GM12865 (cell line): ENCODE measurements around the gene SYTL5.

Source experiments
- DNase-seq: peaks from one replicate; pipeline ENCODE4 v3.0.0; 2010; ENCODE audit warnings: low read depth
- H3K4me3 ChIP-seq: 2 replicates; pipeline ENCODE4 v1.5.1; 2011; ENCODE audit warnings: mild to moderate bottlenecking, low read depth, low read length, control low read depth
- TF ChIP-seq, protein P1 (sequence below): IDR thresholded peaks from 2 replicates; pipeline ENCODE4 v1.5.1; 2011; ENCODE audit warnings: low read length, control low read depth, low read depth, inconsistent platforms; ENCODE audit not compliant: insufficient read depth; ENCODE audit errors: missing control alignments

The SYTL5 gene

DNA sequence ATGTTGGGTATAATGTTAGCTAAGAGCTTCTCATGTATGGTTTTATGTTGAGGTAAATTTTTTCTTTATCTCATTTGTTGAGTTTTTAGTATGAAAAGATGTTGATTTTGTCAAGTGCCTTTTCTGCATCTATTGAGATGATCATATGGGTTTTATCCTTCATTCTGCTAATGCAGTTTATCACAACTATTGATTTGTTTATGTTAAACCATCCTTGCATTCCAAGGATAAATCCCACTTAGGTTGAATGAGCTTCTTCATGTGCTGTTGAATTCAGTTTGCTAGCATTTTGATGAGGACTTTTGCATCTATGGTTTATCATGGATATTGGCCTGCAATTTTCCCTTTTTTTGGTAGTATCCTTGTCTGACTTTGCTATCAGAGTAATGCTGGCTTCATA is 93.3 kb downstream of the SYTL5 start:
- H3K4me3 ChIP-seq = no peak overlapping the region
- TF ChIP-seq, protein P1, sequence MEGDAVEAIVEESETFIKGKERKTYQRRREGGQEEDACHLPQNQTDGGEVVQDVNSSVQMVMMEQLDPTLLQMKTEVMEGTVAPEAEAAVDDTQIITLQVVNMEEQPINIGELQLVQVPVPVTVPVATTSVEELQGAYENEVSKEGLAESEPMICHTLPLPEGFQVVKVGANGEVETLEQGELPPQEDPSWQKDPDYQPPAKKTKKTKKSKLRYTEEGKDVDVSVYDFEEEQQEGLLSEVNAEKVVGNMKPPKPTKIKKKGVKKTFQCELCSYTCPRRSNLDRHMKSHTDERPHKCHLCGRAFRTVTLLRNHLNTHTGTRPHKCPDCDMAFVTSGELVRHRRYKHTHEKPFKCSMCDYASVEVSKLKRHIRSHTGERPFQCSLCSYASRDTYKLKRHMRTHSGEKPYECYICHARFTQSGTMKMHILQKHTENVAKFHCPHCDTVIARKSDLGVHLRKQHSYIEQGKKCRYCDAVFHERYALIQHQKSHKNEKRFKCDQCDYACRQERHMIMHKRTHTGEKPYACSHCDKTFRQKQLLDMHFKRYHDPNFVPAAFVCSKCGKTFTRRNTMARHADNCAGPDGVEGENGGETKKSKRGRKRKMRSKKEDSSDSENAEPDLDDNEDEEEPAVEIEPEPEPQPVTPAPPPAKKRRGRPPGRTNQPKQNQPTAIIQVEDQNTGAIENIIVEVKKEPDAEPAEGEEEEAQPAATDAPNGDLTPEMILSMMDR = no peak
- no peak for DNase-seq

DNA sequence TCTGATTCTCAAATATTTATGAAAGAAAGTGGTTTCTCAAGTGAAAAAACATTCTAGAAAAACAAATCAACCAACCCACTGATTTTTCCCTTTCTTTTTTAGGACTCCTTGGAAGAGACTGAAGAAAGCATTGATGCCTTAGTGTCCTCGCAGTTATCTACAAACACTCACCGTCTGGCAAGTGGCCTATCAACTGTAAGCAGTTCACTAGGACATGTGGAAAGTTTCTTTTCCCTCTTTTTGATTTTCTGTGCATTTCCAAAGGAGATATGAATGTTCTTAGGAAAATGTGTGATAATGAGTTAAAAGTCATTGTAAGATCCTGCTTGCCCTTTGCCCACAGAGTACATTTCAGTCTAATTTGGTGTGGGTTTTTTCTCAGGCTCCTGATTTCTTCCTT is 95.9 kb downstream of the SYTL5 start:
- TF ChIP-seq, protein P1 = no peak
- no peak overlapping the region for H3K4me3 ChIP-seq
- no peak for DNase-seq

DNA sequence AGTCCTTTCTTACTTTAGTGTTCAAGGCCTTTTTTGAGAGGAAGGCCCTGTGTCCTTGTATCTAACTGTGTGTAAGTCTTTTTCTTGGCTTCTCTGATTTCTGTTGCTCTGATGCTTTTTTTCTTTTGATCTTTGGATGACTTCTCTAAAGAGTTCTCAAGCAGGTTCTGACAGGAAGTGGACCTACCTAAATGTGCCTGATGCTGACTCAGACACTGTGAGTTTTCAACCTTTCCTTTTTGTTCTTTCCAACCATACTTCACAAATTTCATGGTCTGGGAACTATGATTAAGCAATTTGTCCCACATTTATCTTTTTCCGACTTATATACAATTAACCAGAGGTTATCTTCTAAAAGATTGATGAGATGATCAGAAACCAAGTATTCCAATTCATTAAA is 96.5 kb downstream of the SYTL5 start:
- H3K4me3 ChIP-seq = no peak overlapping the region
- TF ChIP-seq, protein P1 = no peak
- peak; percentile 6 for DNase-seq

DNA sequence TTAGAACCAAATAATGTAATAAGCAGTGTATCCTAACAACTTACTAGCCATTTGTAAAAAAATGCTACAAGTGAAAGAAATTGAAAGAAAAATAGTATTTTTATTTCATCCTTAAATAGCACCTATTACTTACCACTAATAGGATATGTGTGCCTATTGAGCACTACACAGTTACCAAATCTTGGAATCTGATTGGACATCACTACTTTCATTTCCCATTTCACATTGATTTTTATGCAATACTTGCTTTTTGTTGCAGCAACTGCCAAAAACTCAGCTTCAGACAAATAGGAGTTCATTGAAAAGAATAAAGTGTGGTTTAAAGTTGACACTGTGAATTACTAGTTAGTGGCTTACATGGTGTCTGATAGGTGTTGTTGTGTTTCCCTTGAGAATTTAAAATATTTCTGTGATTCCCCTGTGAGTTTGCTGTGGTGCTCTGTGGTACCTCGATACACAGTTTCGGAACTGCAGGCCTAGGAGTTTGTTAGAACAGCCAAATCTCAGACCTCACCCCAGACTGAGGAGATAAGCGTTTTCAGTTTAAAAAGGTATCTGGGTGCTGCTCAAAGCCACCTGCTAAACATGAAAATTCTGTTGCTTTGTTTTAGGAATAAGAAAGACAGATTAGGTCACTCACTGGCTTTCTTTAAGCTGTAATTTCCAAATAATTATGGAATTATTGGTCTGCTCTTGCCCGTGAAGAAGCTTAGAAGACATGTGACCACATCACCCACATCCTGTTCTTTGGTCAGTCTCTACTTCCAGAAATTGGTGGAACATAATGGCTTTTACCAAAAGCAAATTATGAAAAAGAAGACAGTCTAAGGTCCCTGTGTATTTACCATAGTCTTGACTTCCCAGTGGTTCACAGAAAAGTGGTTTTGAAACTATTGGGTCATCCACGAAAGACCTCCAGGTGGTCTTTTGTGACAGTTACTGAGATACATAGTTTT is 97.8 kb downstream of the SYTL5 start:
- DNase-seq = peak; percentile 80
- TF ChIP-seq, protein P1 = no peak
- no peak overlapping the region for H3K4me3 ChIP-seq

DNA sequence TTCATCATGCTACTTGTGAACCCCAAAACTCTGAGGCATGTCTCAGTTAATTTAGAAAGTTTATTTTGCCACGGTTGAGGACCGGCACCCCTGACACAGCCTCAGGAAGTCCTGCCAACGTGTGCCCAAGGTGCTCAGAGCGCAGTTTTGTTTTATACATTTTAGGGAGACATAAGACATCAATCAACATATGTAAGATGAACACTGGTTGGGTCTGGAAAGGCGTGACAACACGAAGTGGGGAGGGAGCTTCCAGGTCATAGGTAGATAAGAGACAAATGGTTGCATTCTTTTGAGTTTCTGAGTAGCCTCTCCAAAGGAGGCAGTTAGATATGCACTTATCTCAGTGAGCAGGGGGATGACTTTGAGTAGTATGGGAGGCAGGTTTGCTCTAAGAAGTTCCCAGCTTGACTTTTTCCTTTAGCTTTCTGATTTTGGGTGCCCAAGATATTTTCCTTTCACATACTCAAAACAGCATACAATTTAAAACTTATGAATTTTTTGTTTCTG is 98.9 kb downstream of the SYTL5 start:
- no peak overlapping the region for H3K4me3 ChIP-seq
- DNase-seq = no peak
- TF ChIP-seq, protein P1 = no peak

DNA sequence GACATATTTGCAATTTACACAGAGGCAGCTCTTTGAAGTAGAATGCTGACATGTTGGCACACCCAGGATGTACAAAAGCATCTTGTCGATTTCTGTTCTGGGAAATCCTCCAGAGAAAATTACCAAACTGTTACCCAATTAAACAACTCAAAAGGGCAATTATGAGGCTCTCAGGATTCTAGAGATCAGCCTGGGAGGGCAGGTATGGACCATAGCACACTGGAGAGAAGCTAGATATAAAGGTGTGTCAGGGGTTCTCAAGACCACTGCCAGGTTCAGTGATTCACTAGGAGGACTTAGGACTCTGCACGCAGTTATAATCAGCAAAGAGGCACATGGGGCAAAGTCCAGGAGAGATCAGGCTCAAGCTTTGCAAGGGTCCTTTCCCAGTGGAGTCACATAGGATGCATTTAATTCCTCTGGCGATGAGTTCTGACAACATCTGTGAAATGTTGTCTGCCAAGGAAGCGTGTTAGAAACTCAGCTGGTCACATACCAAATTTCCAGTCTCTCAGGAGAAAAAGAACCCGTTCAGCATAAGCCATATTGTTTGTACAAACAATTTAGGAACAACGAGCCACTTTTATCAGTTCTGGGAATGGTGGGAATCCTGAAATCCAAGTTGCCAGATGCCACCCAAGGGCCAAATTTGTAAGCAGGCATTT is 100.8 kb downstream of the SYTL5 start:
- TF ChIP-seq, protein P1 = no peak
- DNase-seq = no peak
- H3K4me3 ChIP-seq = no peak overlapping the region

DNA sequence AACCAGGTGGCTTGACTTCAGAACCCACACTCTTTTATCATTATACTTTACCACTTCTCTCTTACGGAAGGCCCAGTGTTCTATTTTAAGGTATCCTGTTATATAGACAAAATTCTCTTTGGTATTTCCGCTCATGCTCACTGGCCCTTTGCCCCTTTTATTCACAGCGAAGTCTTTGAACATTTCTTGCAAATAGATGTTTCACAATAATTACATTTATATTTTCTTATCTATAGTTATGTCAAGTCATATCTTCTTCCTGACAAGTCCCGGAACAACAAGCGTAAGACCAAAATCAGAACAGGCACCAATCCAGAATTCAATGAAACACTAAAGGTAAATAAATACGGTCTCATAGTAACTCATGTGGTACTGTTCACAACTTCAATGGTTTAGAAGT is 102.0 kb downstream of the SYTL5 start:
- no peak for DNase-seq
- H3K4me3 ChIP-seq = no peak overlapping the region
- TF ChIP-seq, protein P1 = no peak
